PC-3 (cell line): ENCODE data around the gene NCAPG2.

ENCODE experiments used
- EZH2phosphoT487 ChIP-seq: fragments of 300-600 bp; sonication (generic); IDR thresholded peaks from 2 replicates; pipeline ENCODE4 v1.6.1; 2018; ENCODE audit warnings: mild to moderate bottlenecking, antibody characterized with exemption, low read length, borderline replicate concordance
- TF ChIP-seq, protein P1 (sequence below): fragments of 300-600 bp; sonication (generic); conservative IDR thresholded peaks from 2 replicates; pipeline ENCODE4 v1.5.1; 2017; ENCODE audit warnings: antibody characterized with exemption, low read depth, mild to moderate bottlenecking, low read length

DNA sequence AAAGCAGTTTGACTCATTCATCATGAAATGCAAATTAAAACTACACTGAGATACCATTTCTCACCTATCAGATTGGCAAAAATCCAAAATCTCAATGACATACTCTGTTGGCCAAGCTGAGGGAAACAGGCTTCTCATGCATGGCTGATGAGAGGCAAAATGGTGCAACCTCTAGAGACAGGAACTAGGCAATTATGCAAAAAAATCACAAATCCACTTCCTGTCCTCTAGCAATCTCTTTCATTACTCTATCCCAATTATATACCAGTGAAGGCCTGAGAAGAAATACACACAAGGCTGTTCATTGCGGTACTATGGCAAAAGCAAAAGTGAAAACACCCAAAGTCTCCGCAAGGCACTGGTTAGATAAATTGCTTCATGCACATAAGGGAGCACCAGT is 91.1 kb downstream of the NCAPG2 start:
- TF ChIP-seq, protein P1, sequence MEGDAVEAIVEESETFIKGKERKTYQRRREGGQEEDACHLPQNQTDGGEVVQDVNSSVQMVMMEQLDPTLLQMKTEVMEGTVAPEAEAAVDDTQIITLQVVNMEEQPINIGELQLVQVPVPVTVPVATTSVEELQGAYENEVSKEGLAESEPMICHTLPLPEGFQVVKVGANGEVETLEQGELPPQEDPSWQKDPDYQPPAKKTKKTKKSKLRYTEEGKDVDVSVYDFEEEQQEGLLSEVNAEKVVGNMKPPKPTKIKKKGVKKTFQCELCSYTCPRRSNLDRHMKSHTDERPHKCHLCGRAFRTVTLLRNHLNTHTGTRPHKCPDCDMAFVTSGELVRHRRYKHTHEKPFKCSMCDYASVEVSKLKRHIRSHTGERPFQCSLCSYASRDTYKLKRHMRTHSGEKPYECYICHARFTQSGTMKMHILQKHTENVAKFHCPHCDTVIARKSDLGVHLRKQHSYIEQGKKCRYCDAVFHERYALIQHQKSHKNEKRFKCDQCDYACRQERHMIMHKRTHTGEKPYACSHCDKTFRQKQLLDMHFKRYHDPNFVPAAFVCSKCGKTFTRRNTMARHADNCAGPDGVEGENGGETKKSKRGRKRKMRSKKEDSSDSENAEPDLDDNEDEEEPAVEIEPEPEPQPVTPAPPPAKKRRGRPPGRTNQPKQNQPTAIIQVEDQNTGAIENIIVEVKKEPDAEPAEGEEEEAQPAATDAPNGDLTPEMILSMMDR: no peak
- no peak for TF ChIP-seq EZH2phosphoT487
